Diencephalon (tissue), 1 donor: Measurements from ENCODE around the gene ESYT1. TPM values are rescaled to one million over a fixed set of nuclear protein-coding genes. Genes with fewer than 3 reads are reported as not detected.

Experiments used
- total RNA-seq: library from RNA; depleted of rRNA; stranded (reverse); fragments of >200 nt; gene quantifications from one replicate; pipeline ENCODE4 v1.2.3, GENCODE V29; 2014

The ESYT1 gene
- 51.9 TPM for total RNA-seq

GRCh38 chr12:56127888-56128669, at the start of gene ESYT1:
TSS of gene ESYT1 (plus strand) at chr12:56128267. CDS start at chr12:56128320, 53 bp downstream.

GRCh38 chr12:56079723-56080555, 48.1 kb upstream of the ESYT1 start, which contains the start of gene ERBB3:
TSS of gene ERBB3 (plus strand) at chr12:56080165. CDS start at chr12:56080301, 136 bp downstream.

GRCh38 chr12:56104109-56104814, 23.8 kb upstream of the ESYT1 start, which contains the start of gene PA2G4:
TSS of gene PA2G4 (plus strand) at chr12:56104559. CDS start at chr12:56104738, 179 bp downstream.

GRCh38 chr12:56116267-56117081, 11.6 kb upstream of the ESYT1 start, which contains the start of gene RPL41:
TSS of gene RPL41 (plus strand) at chr12:56116633.

DNA sequence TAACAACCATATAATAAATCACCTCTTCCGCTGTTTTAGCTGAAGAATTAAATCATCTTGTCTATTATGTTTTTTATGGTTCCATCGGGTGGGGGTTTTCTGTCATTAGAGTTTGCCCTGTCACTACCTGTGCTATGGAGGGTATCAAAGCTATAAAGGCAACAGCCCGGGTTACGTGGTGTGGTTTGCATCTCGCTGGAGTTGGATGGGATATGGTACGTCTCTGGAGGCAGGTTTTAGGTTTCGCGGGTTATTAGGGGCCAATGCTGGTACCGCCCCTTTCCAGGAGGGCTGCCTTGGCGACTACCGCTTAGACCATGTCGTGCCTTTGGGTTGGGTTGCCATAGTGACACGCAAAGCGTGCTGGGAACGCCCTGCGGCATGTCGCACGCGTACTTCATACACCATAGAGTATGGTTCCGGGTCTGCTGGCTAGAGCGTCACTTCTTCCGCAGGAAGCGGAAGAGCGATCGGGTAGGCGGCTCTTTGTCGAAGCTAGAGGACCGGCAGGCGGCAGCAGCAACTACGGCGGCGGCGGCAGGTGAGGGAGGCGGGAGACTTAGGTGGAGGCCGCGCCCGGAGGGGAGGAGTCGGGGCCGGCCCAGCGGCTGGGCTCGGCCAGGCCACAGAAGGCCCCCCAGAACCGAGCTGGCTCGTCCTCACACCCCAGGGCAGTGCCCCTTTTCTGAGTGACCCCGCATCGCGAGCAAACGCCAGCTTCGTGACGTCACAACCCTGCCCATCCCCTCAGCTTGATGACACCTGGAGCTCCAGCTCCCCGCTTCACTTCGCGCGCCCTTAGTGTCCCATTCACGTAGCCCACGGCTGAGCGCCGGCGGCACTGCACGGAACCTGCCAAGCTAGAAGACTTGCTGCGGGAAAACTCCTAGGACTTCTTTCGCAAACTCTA, 10.0 kb upstream of the ESYT1 start, which contains the start of gene ZC3H10:
Gene ZC3H10 (plus strand): TSS at position 489 of the 910 bp plus-strand sequence. CDS start 2,297 bp downstream, outside the sequence.

GRCh38 chr12:56152132-56152755, 24.2 kb downstream of the ESYT1 start, which contains the start of gene MYL6B:
TSS of gene MYL6B (plus strand) at chr12:56152587. CDS start at chr12:56153919, 1,332 bp downstream.

DNA sequence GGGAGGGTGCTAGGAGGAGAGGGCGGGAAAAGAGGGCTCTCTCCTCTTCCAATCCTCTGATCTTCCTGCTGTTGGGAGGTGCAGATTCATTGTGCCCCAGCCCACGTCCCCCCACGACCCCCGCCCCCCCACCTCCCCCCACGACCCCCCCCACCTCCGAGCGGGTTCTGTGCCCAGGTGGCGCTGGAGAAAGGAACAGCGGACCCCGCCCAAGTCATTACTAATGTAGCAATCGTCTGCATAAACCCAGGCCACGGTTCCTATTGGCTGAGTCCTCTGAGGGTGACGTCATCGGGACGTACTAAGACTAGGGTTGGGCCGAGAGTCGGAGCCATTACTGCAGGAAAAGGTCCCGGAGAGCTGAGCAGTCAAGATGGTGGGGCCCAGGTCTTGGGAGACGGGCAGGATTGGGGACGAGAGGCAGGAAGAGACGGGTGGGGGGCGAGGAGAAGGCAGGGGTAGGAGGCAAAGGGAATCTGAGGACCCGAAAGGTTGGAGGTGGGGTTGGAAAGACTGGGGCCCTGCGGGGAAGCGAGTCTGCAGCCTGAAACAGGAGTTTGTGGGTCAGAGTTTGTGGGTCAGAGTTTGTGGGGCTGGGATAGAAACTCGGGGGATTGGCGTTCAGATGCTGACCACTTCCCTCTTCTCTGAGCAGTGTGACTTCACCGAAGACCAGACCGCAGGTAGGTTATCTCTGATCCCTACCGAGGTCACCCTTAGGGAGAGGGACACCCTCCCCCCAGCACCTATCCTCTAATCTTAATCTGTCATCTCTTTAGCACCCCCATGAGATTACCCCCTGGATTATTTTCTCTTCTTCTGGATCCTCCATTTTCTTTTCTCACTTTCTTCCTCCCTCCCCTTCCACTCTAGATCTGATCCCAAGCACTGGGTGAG, 30.2 kb downstream of the ESYT1 start, which contains the start of gene MYL6:
Gene MYL6 (plus strand): TSS at position 331 of the 897 bp plus-strand sequence. CDS start 43 bp downstream, at position 374.

GRCh38 chr12:56189099-56189917, 61.2 kb downstream of the ESYT1 start, which contains the start of gene SMARCC2:
TSS of gene SMARCC2 (minus strand) at chr12:56189483. CDS start at chr12:56189461, 22 bp downstream.

Other genes starting within 250 kb of the ESYT1 start
- 25.1 TPM for gene PYM1, start 200.4 kb upstream of the ESYT1 start, total RNA-seq
- 12.9 TPM for gene DGKA, start 197.1 kb upstream of the ESYT1 start, total RNA-seq
- 0.69 TPM for gene PMEL, start 162.2 kb upstream of the ESYT1 start, total RNA-seq
- gene CDK2, start 161.4 kb upstream of the ESYT1 start, total RNA-seq: 12.7 TPM
- 59.1 TPM for gene RAB5B, start 154.2 kb upstream of the ESYT1 start, total RNA-seq
- gene SUOX, start 131.0 kb upstream of the ESYT1 start, total RNA-seq: 13.4 TPM
- gene IKZF4, start 107.2 kb upstream of the ESYT1 start, total RNA-seq: 3.7 TPM
- gene RPS26, start 86.3 kb upstream of the ESYT1 start, total RNA-seq: 40.4 TPM
- gene ERBB3, start 48.1 kb upstream of the ESYT1 start, total RNA-seq: 6.2 TPM
- gene PA2G4, start 23.7 kb upstream of the ESYT1 start, total RNA-seq: 70.8 TPM
- gene RPL41, start 11.6 kb upstream of the ESYT1 start, total RNA-seq: 1,096 TPM
- 7.4 TPM for gene ZC3H10, start 10.0 kb upstream of the ESYT1 start, total RNA-seq
- gene MYL6B, start 24.3 kb downstream of the ESYT1 start, total RNA-seq: 118 TPM
- gene MYL6, start 30.1 kb downstream of the ESYT1 start, total RNA-seq: 650 TPM
- gene SMARCC2, start 61.2 kb downstream of the ESYT1 start, total RNA-seq: 108 TPM
- gene RNF41, start 93.7 kb downstream of the ESYT1 start, total RNA-seq: 71.3 TPM
- 26.3 TPM for gene NABP2, start 96.1 kb downstream of the ESYT1 start, total RNA-seq
- gene SLC39A5, start 101.8 kb downstream of the ESYT1 start, total RNA-seq: not detected
- gene ANKRD52, start 130.1 kb downstream of the ESYT1 start, total RNA-seq: 23.5 TPM
- 12.5 TPM for gene COQ10A, start 138.7 kb downstream of the ESYT1 start, total RNA-seq
- 153 TPM for gene CS, start 172.1 kb downstream of the ESYT1 start, total RNA-seq
- gene CNPY2, start 187.7 kb downstream of the ESYT1 start, total RNA-seq: 39.9 TPM
- gene PAN2, start 205.7 kb downstream of the ESYT1 start, total RNA-seq: 30.9 TPM
- gene IL23A, start 210.6 kb downstream of the ESYT1 start, total RNA-seq: 0.92 TPM
- 78.4 TPM for gene STAT2, start 231.8 kb downstream of the ESYT1 start, total RNA-seq
- gene APOF, start 234.6 kb downstream of the ESYT1 start, total RNA-seq: not detected